Keratinocyte (primary cell): ENCODE results near the gene FRS2. TPM values are rescaled to one million over a fixed set of nuclear protein-coding genes. Genes with fewer than 3 reads are reported as not detected.

Source experiments
- DNase-seq: peaks from one replicate; pipeline ENCODE4 v3.0.0-alpha.2; 2011; ENCODE audit warnings: low read depth, missing footprints, low spot score
- FAIRE-seq: peaks from 2 replicates; lab custom pipeline; 2011; peaks lifted over from hg19 to GRCh38; lab: Jason Lieb, UNC
- H2AFZ ChIP-seq: 2 replicates; pipeline ENCODE4 v1.6.0; 2012; ENCODE audit warnings: low read length, control low read depth, inconsistent platforms; ENCODE audit not compliant: control insufficient read depth
- H3K27ac ChIP-seq: 2 replicates; pipeline ENCODE4 v1.5.1; 2011; ENCODE audit warnings: low read length; ENCODE audit not compliant: control insufficient read depth, insufficient read depth
- H3K27me3 ChIP-seq: 3 replicates; pipeline ENCODE4 v1.6.0; 2011; ENCODE audit warnings: low read length; ENCODE audit not compliant: control insufficient read depth, insufficient read depth; ENCODE audit errors: extremely low read depth
- H3K36me3 ChIP-seq, 2 experiments: 2 replicates in 1 of 2; 3 replicates in 1 of 2; pipeline ENCODE4 v1.5.1; 2011; ENCODE audit warnings: low read length in 2 of 2, mild to moderate bottlenecking in 1 of 2; ENCODE audit not compliant: control insufficient read depth in 2 of 2, insufficient read depth in 2 of 2; ENCODE audit errors: extremely low read depth in 1 of 2
- H3K4me1 ChIP-seq: 3 replicates; pipeline ENCODE4 v1.5.1; 2011; ENCODE audit warnings: low read length; ENCODE audit not compliant: control insufficient read depth, insufficient read depth; ENCODE audit errors: extremely low read depth
- H3K4me2 ChIP-seq: 3 replicates; pipeline ENCODE4 v1.6.0; 2011; ENCODE audit warnings: low read depth, low read length; ENCODE audit not compliant: control insufficient read depth, insufficient read depth; ENCODE audit errors: extremely low read depth
- H3K4me3 ChIP-seq, 3 experiments: fragments of 200-600 bp in 1 of 3; sonication (generic) in 1 of 3; 2 replicates in 2 of 3; 3 replicates in 1 of 3; pipeline ENCODE4 v1.5.1; 2011 to 2016; ENCODE audit warnings: low read length in 3 of 3, mild to moderate bottlenecking in 3 of 3, control low read depth in 2 of 3, inconsistent platforms in 1 of 3, low read depth in 1 of 3, mixed read lengths in 1 of 3, mixed run types in 1 of 3, moderate library complexity in 1 of 3; ENCODE audit not compliant: control insufficient read depth in 2 of 3, insufficient read depth in 2 of 3; ENCODE audit errors: extremely low read depth in 1 of 3
- H3K79me2 ChIP-seq: 2 replicates; pipeline ENCODE4 v1.6.0; 2012; ENCODE audit warnings: low read length; ENCODE audit not compliant: control insufficient read depth, insufficient read depth
- H3K9ac ChIP-seq: 3 replicates; pipeline ENCODE4 v1.6.0; 2011; ENCODE audit warnings: low read length; ENCODE audit not compliant: control insufficient read depth, insufficient read depth; ENCODE audit errors: extremely low read depth
- H3K9me1 ChIP-seq: 3 replicates; pipeline ENCODE4 v1.6.0; 2011; ENCODE audit warnings: low read length; ENCODE audit not compliant: control insufficient read depth, insufficient read depth; ENCODE audit errors: extremely low read depth
- H3K9me3 ChIP-seq: 2 replicates; pipeline ENCODE4 v1.5.1; 2012; ENCODE audit warnings: low read depth, low read length; ENCODE audit not compliant: control insufficient read depth
- H4K20me1 ChIP-seq: 3 replicates; pipeline ENCODE4 v1.6.0; 2011; ENCODE audit warnings: low read length; ENCODE audit not compliant: control insufficient read depth, insufficient read depth; ENCODE audit errors: extremely low read depth
- CTCF ChIP-seq, 3 experiments: IDR thresholded peaks in 1 of 3; conservative IDR thresholded peaks in 1 of 3; optimal IDR thresholded peaks in 1 of 3; 2 replicates in 2 of 3; 3 replicates in 1 of 3; pipeline versions ENCODE3 to v1.5.1; 2011; ENCODE audit warnings: low read length in 3 of 3, mild to moderate bottlenecking in 3 of 3, moderate library complexity in 2 of 3, control low read depth in 1 of 3, inconsistent platforms in 1 of 3; ENCODE audit not compliant: insufficient read depth in 2 of 3; ENCODE audit errors: extremely low read depth in 1 of 3
- EZH2 ChIP-seq: IDR thresholded peaks from one replicate; pipeline ENCODE4 v1.6.1; 2012; ENCODE audit warnings: inconsistent platforms, mild to moderate bottlenecking, low read length, moderate library complexity
- dilution Hi-C: fragments of 300-500 bp; cut with MboI; formaldehyde crosslinking; loops from one replicate; pipeline ENCODE4 v1.7.0; 2020; ENCODE audit warnings: low sequenced_read_pairs; ENCODE audit not compliant: extremely low pct_ligation_motif_present
- polyA plus RNA-seq, 5 experiments: library from polyadenylated mRNA; depleted of rRNA in 3 of 5; stranded (reverse) in 3 of 5; stranded (forward) in 1 of 5; unstranded in 1 of 5; fragments of >200 nt; gene quantifications; 1 replicate in 1 of 5; 2 replicates in 3 of 5; 3 replicates in 1 of 5; pipeline versions ENCODE4 v1.2.1 to v1.2.3, GENCODE V29; 2011 to 2012; ENCODE audit warnings: missing spikeins in 2 of 5, low read depth in 1 of 5, low replicate concordance in 1 of 5

Gene FRS2
- polyA plus RNA-seq, 1 donor (not counting 4 experiments of a cell fraction or from before 2014, with no cell fraction given) = 28.6 TPM

- Histone ChIP-seq H3K9me3 (no peaks in the 10 kb centered on the region), H3K9me1 (no peaks in the 10 kb centered on the region), H4K20me1 (peaks cover under 1% of the 10 kb centered on the region), H3K36me3 (no peaks in the 10 kb centered on the region), H3K27me3 (no peaks in the 10 kb centered on the region), H3K79me2 (peaks cover 82% of the 10 kb centered on the region), H3K4me3 (no peak overlapping the region), H2AFZ (no peak overlapping the region), H3K4me2 (no peak overlapping the region), H3K27ac (no peak overlapping the region), H3K9ac (no peak overlapping the region), H3K4me1 (peaks cover 8% of the 10 kb centered on the region)
- DNase-seq (no peak), FAIRE-seq (no peak)
- TF ChIP-seq EZH2 (no peak), CTCF (optimal IDR thresholded peaks at IDR 0.05 in 1 of 3, IDR thresholded peaks at IDR 0.05 in 1 of 3, conservative IDR thresholded peaks at IDR 0.05 in 1 of 3; ENCODE audit: extremely low read depth in 1 of 3, insufficient read depth in 2 of 3, low read length in 3 of 3) (no peak)
- dilution Hi-C loops = no loop called here
These were observed 43.9 kb downstream of the FRS2 start for GRCh38 chr12:69514111-69514510.

GRCh38 chr12:69514845-69515244 lies 44.7 kb downstream of the FRS2 start:
- FAIRE-seq (no peak), DNase-seq (no peak)
- no peak for TF ChIP-seq EZH2
- no peak for TF ChIP-seq CTCF (optimal IDR thresholded peaks at IDR 0.05 in 1 of 3, IDR thresholded peaks at IDR 0.05 in 1 of 3, conservative IDR thresholded peaks at IDR 0.05 in 1 of 3; ENCODE audit: extremely low read depth in 1 of 3, insufficient read depth in 2 of 3, low read length in 3 of 3)
- Histone ChIP-seq H3K36me3 (no peaks in the 10 kb centered on the region), H2AFZ (no peak overlapping the region), H3K9ac (no peak overlapping the region), H3K27me3 (no peaks in the 10 kb centered on the region), H3K4me3 (no peak overlapping the region), H3K79me2 (peaks cover 82% of the 10 kb centered on the region), H3K4me2 (no peak overlapping the region), H3K9me1 (no peaks in the 10 kb centered on the region), H3K4me1 (peaks cover 3% of the 10 kb centered on the region), H4K20me1 (no peaks in the 10 kb centered on the region), H3K9me3 (no peaks in the 10 kb centered on the region), H3K27ac (no peak overlapping the region)
- dilution Hi-C loops = no loop called here
